ENCODE results near the gene VHLL. TPM values are rescaled to one million over a fixed set of nuclear protein-coding genes. Genes with fewer than 3 reads are reported as not detected.

Gene VHLL
- total RNA-seq, 1 experiment from 2014 or later, result not detected

DNA sequence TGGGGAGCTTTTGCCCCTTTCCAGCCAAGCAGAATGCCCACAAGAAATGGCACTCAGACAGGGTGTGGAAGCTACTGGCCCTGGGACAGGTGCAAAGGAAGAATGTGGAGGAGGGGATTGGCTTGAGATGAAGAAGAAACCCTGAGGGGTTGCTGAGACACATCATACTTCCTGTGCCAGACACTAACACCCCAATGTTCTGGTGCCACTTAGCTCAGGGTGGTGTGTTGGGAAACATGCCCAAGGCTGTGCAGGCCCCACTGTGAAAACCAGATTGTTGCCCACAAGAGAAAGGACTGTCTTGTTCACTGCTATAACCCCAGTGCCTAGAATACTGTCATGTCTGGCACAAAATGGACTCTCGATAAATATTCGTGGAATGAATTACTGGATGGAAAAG is 41.4 kb downstream of the VHLL start:
- Mint-ChIP-seq H3K9me3 (no peaks in the 10 kb centered on the region), H3K4me1 (no peaks in the 10 kb centered on the region), H3K27ac (no peak overlapping the region), H3K27me3 (ENCODE audit: low read depth) (no peaks in the 10 kb centered on the region), H3K36me3 (peaks cover 73% of the 10 kb centered on the region), H3K4me3 (no peak overlapping the region)
- ChIA-PET CTCF (interaction anchor here (0.9 kb wide), 1 partner anchor 33 kb away, joined by 4 read pairs; no protein-coding TSS in a partner anchor), POLR2A (interaction anchor here (0.5 kb wide), 1 partner anchor 47 kb away, joined by 3 read pairs; no protein-coding TSS in a partner anchor)
- ATAC-seq (no peak), DNase-seq (ENCODE audit: low spot score) (no peak)
- TF ChIP-seq, protein P1, sequence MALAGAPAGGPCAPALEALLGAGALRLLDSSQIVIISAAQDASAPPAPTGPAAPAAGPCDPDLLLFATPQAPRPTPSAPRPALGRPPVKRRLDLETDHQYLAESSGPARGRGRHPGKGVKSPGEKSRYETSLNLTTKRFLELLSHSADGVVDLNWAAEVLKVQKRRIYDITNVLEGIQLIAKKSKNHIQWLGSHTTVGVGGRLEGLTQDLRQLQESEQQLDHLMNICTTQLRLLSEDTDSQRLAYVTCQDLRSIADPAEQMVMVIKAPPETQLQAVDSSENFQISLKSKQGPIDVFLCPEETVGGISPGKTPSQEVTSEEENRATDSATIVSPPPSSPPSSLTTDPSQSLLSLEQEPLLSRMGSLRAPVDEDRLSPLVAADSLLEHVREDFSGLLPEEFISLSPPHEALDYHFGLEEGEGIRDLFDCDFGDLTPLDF (CRISPR knock-in tag; IDR thresholded peaks at IDR 0.05), result no peak
- TF ChIP-seq, protein P2, sequence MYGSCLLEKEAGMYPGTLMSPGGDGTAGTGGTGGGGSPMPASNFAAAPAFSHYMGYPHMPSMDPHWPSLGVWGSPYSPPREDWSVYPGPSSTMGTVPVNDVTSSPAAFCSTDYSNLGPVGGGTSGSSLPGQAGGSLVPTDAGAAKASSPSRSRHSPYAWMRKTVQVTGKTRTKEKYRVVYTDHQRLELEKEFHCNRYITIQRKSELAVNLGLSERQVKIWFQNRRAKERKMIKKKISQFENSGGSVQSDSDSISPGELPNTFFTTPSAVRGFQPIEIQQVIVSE (CRISPR knock-in tag; IDR thresholded peaks at IDR 0.05; ENCODE audit: borderline replicate concordance), result no peak
- TF ChIP-seq, protein P3, sequence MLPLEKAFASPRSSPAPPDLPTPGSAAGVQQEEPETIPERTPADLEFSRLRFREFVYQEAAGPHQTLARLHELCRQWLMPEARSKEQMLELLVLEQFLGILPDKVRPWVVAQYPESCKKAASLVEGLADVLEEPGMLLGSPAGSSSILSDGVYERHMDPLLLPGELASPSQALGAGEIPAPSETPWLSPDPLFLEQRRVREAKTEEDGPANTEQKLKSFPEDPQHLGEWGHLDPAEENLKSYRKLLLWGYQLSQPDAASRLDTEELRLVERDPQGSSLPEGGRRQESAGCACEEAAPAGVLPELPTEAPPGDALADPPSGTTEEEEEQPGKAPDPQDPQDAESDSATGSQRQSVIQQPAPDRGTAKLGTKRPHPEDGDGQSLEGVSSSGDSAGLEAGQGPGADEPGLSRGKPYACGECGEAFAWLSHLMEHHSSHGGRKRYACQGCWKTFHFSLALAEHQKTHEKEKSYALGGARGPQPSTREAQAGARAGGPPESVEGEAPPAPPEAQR (CRISPR knock-in tag; IDR thresholded peaks at IDR 0.05), result no peak
- TF ChIP-seq, protein P4, sequence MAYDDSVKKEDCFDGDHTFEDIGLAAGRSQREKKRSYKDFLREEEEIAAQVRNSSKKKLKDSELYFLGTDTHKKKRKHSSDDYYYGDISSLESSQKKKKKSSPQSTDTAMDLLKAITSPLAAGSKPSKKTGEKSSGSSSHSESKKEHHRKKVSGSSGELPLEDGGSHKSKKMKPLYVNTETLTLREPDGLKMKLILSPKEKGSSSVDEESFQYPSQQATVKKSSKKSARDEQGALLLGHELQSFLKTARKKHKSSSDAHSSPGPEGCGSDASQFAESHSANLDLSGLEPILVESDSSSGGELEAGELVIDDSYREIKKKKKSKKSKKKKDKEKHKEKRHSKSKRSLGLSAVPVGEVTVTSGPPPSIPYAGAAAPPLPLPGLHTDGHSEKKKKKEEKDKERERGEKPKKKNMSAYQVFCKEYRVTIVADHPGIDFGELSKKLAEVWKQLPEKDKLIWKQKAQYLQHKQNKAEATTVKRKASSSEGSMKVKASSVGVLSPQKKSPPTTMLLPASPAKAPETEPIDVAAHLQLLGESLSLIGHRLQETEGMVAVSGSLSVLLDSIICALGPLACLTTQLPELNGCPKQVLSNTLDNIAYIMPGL (CRISPR knock-in tag; IDR thresholded peaks at IDR 0.05), result no peak
- no peak for TF ChIP-seq SMAD4 (CRISPR knock-in tag; IDR thresholded peaks at IDR 0.05)
- TF ChIP-seq GABPB1 (CRISPR knock-in tag; IDR thresholded peaks at IDR 0.05), result no peak
- no peak for TF ChIP-seq GRHL2 (CRISPR knock-in tag; IDR thresholded peaks at IDR 0.05; ENCODE audit: insufficient replicate concordance, severe bottlenecking)
- TF ChIP-seq, protein P5, sequence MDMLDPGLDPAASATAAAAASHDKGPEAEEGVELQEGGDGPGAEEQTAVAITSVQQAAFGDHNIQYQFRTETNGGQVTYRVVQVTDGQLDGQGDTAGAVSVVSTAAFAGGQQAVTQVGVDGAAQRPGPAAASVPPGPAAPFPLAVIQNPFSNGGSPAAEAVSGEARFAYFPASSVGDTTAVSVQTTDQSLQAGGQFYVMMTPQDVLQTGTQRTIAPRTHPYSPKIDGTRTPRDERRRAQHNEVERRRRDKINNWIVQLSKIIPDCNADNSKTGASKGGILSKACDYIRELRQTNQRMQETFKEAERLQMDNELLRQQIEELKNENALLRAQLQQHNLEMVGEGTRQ (CRISPR knock-in tag; IDR thresholded peaks at IDR 0.05), result no peak
- no peak for TF ChIP-seq NFATC4 (CRISPR knock-in tag; IDR thresholded peaks at IDR 0.05)
- TF ChIP-seq, protein P6, sequence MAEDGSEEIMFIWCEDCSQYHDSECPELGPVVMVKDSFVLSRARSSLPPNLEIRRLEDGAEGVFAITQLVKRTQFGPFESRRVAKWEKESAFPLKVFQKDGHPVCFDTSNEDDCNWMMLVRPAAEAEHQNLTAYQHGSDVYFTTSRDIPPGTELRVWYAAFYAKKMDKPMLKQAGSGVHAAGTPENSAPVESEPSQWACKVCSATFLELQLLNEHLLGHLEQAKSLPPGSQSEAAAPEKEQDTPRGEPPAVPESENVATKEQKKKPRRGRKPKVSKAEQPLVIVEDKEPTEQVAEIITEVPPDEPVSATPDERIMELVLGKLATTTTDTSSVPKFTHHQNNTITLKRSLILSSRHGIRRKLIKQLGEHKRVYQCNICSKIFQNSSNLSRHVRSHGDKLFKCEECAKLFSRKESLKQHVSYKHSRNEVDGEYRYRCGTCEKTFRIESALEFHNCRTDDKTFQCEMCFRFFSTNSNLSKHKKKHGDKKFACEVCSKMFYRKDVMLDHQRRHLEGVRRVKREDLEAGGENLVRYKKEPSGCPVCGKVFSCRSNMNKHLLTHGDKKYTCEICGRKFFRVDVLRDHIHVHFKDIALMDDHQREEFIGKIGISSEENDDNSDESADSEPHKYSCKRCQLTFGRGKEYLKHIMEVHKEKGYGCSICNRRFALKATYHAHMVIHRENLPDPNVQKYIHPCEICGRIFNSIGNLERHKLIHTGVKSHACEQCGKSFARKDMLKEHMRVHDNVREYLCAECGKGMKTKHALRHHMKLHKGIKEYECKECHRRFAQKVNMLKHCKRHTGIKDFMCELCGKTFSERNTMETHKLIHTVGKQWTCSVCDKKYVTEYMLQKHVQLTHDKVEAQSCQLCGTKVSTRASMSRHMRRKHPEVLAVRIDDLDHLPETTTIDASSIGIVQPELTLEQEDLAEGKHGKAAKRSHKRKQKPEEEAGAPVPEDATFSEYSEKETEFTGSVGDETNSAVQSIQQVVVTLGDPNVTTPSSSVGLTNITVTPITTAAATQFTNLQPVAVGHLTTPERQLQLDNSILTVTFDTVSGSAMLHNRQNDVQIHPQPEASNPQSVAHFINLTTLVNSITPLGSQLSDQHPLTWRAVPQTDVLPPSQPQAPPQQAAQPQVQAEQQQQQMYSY (CRISPR knock-in tag; IDR thresholded peaks at IDR 0.05), result no peak
- TF ChIP-seq, protein P7, sequence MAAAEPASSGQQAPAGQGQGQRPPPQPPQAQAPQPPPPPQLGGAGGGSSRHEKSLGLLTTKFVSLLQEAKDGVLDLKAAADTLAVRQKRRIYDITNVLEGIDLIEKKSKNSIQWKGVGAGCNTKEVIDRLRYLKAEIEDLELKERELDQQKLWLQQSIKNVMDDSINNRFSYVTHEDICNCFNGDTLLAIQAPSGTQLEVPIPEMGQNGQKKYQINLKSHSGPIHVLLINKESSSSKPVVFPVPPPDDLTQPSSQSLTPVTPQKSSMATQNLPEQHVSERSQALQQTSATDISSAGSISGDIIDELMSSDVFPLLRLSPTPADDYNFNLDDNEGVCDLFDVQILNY (CRISPR knock-in tag; IDR thresholded peaks at IDR 0.05), result no peak
- TF ChIP-seq, protein P8, sequence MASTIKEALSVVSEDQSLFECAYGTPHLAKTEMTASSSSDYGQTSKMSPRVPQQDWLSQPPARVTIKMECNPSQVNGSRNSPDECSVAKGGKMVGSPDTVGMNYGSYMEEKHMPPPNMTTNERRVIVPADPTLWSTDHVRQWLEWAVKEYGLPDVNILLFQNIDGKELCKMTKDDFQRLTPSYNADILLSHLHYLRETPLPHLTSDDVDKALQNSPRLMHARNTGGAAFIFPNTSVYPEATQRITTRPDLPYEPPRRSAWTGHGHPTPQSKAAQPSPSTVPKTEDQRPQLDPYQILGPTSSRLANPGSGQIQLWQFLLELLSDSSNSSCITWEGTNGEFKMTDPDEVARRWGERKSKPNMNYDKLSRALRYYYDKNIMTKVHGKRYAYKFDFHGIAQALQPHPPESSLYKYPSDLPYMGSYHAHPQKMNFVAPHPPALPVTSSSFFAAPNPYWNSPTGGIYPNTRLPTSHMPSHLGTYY (CRISPR knock-in tag; IDR thresholded peaks at IDR 0.05), result no peak
- TF ChIP-seq, protein P9, sequence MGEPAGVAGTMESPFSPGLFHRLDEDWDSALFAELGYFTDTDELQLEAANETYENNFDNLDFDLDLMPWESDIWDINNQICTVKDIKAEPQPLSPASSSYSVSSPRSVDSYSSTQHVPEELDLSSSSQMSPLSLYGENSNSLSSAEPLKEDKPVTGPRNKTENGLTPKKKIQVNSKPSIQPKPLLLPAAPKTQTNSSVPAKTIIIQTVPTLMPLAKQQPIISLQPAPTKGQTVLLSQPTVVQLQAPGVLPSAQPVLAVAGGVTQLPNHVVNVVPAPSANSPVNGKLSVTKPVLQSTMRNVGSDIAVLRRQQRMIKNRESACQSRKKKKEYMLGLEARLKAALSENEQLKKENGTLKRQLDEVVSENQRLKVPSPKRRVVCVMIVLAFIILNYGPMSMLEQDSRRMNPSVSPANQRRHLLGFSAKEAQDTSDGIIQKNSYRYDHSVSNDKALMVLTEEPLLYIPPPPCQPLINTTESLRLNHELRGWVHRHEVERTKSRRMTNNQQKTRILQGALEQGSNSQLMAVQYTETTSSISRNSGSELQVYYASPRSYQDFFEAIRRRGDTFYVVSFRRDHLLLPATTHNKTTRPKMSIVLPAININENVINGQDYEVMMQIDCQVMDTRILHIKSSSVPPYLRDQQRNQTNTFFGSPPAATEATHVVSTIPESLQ (CRISPR knock-in tag; IDR thresholded peaks at IDR 0.05), result no peak
- TF ChIP-seq ESRRA (CRISPR knock-in tag; IDR thresholded peaks at IDR 0.05; ENCODE audit: borderline replicate concordance), result no peak
- TF ChIP-seq, protein P10, sequence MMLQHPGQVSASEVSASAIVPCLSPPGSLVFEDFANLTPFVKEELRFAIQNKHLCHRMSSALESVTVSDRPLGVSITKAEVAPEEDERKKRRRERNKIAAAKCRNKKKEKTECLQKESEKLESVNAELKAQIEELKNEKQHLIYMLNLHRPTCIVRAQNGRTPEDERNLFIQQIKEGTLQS (CRISPR knock-in tag; conservative IDR thresholded peaks at IDR 0.05), result no peak
- TF ChIP-seq, protein P11, sequence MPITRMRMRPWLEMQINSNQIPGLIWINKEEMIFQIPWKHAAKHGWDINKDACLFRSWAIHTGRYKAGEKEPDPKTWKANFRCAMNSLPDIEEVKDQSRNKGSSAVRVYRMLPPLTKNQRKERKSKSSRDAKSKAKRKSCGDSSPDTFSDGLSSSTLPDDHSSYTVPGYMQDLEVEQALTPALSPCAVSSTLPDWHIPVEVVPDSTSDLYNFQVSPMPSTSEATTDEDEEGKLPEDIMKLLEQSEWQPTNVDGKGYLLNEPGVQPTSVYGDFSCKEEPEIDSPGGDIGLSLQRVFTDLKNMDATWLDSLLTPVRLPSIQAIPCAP (CRISPR knock-in tag; IDR thresholded peaks at IDR 0.05), result no peak
- no peak for TF ChIP-seq CBFB (CRISPR knock-in tag; IDR thresholded peaks at IDR 0.05; ENCODE audit: low read depth)

Measured in WTC11 (cell line).